Hypothalamus (tissue), 51 donors: ENCODE data around the gene LASP1NB.
"Not testable (repeated sequence)": the region's sequence is repeated elsewhere in the genome, so short reads cannot be mapped to it uniquely, and the experiment has no call there.

Experiments
- DNase-seq, 51 donors: peaks; one replicate each; lab custom pipeline; 2025; lab: John Stamatoyannopoulos, UW

The LASP1NB gene

DNA sequence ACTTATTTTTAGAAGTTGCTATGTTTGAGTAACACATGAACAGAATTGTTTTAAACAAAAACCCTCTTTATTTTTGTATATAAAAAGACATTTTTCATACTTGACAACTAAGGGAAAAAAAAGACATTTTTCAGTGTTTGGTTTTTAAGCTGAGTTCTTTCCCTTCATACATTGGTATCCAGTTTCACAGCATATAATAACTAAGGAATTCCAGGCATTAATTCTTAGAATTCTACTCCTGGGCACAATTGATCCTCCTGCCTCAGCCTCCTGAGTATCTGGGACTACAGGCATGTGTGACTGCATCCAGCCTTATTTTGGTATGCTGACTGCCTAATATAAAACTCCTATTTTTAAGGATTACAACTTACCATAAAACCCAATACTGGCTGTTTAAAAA lies 33.3 kb downstream of the LASP1NB start:
- DNase-seq = no peak

DNA sequence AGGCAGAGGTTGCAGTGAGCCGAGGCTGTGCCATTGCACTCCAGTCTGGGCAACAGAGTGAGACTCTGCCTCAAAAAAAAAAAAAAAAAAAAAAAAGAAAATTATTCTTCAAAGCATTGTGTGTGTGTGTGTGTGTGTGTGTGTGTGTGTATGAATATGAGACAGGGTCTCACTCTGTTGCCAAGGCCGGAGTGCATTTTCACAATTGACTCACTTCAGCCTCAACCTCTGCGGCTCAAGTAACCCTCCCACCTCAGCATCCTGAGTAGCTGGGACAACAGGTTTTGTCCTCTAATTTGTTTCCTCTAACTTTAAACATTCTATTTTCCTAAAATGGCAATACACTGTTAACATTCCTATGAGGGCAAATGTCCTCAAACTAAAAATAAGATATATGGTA lies 34.1 kb downstream of the LASP1NB start:
- DNase-seq = no peak

DNA sequence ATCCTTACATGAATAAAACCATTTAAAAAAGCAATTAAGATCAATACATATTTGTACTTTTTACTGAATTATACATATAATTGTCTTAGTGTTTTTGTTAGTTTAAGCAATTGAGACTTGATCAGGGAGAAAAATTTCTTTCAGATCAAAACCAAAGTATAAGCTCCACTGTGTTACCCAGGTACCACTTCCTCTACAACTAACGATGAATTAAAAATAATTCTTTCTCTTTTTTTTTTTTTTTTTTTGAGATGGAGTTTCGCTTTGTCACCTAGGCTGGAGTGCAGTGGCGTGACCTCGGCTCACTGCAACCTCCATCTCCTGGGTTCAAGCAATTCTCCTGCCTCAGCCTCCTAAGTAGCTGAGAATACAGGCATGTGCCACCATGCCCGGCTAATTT lies 35.0 kb downstream of the LASP1NB start:
- DNase-seq = no peak

DNA sequence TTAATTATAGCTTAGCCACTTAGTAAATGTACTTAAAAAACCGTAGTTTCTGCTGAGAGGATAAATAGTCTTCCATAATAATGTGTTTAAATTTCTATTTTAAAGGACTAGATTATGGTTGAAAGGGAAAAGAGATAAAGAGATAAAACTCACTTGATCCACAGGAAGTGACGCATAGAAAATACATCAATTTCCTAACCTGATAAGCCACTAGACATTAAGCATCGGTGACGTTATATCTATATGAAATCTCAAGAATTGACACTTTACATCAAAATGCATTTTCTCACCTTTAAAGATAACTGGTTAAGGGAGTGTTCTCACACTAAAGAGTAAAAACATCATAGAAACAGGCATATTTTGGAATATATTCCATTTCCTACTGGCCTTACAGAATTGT lies 36.0 kb downstream of the LASP1NB start:
- no peak for DNase-seq

DNA sequence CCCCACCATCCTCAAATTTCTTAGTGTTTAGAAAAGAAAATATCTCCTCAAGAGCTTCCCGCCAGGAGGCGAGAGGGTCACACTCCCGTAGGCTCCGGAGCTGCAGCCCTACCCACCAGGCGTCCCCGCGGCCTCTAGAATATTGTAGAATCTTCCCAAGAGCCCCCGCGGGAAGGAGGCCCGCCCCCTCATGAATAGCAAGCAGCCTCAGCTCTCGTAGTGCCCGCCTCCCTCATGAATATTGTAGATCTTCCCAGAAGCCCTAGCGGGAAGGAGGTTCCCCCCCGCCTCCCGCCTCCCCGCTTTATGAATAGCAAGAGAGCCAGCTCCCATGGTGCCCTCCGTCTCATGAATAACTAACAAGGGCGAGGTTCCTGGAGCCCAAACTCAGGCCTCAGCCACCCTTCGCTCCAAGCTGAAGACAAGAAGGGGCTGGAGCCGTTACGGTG lies 41.9 kb downstream of the LASP1NB start, which contains the start of gene FBXO47:
Gene FBXO47, minus strand, starts transcription at position 114 of the 449 bp plus-strand sequence. CDS start 4,378 bp downstream, outside the sequence.
- DNase-seq = peak; percentile 12 to 94 (median 77)

DNA sequence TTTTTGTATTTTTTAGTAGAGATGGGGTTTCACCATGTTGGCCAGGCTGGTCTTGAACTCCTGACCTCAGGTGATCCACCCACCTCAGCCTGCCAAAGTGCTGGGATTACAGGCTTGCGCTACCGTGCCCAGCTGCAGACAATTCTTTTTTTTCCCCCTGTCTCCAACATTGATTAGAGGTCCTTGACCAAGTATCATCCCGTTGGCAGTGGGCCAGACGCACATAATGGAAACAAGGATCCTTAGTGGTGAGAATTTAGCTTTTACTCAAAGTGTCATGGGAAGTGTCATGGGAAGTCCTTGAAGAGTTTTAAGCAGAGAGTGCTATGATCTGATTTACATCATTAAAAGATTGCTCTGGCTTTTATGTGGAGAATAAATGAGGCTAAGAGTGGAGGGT lies 43.9 kb downstream of the LASP1NB start:
- DNase-seq = no peak

DNA sequence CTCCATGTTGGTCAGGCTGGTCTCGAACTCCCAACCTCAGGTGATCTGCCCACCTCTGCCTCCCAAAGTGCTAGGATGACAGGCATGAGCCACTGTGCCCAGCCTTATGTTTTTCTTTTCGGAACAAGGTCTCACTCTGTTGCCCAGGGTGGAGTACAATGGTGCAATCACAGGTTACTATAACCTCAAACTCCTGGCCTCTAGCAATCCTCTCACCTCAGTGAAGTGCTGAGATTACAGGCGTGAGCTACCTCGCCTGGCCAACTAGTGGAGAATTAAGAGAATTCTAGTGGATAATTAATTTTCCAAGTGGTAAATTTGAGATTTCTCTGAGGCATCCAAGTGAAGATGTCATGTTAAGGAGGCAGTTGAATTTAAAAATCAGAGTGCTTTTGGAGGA lies 44.7 kb downstream of the LASP1NB start:
- no peak for DNase-seq

DNA sequence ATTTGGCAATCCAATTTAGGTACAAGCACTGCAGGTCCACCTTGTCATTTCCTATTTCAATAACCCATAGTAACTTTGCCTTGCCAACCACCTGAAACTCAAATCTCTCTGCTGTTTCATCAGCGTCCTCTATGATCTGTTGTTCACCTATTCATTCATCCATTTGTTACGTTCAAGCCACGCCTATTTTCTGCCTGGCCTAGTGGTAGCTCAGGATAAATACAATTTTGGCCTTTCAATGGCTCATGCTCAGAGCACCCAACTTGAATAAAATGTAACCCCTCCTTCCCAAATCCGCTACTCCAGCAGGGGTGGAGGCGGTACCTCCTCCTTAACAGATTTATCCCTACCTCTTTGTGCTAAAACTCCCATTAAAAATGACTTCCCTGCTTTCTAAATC lies 45.4 kb downstream of the LASP1NB start:
- DNase-seq = no peak

DNA sequence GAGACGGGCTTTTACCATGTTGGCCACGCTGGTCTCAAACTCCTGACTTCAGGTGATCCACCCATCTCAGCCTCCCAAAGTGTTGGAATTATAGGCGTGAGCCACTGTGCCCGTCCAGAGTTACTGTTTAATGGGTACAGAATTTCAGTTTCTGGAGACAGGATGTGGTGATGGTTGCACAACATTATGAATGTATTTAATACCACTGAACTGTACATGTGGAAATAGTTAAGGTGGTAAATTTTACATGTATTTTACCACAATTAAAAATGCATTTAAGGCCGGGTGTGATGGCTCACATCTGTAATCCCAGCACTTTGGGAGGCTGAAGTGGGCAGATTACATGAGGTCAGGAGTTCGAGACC lies 50.8 kb downstream of the LASP1NB start:
- DNase-seq = not testable (repeated sequence)

DNA sequence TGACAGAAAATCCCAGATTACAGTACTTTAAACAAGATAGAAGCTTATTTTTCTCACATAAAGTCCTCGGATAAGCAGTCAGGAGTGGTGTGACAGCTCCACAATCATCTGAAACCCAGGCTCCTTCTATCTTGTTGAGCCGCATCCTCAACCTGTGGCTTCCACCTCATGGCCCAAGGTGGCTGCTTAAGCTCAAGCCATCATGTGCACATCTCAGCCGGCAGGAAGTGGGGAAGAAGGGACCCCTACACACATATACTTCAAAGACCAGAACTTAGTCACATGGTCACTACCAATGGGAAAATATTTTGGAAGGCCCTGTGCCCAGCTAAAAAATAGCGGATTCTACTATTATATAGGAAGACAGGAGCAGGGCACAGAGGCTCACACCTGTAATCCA lies 52.8 kb downstream of the LASP1NB start:
- no peak for DNase-seq
